ENCODE results near the gene ZNF594. TPM values are rescaled to one million over a fixed set of nuclear protein-coding genes. Genes with fewer than 3 reads are reported as not detected.
A peak's percentile ranks its signal among the peaks of the same experiment; 100 is the strongest.
"Not testable (repeated sequence)": the region's sequence is repeated elsewhere in the genome, so short reads cannot be mapped to it uniquely, and the experiment has no call there.

The ZNF594 gene
- total and polyA plus RNA-seq, 3 experiments from 2014 or later: 1.2 to 14.9 (median 11.7) TPM

DNA sequence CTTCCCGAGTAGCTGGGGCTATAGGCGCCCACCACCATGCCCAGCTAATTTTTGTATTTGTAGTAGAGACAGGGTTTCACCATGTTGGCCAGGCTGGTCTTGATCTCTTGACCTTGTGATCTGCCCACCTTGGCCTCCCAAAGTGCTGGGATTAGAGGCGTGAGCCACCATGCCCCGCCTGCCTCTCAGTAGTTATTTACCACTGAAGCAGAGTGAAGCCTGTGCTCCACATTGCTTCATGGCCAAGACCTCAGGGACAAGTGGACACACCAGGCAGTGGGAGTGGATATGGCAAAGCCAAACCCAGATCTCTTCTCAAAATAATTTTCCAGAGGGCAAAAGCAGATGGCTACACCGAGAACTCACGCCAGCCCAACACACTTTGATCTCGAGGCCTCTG is 41.8 kb upstream of the ZNF594 start:
- DNase-seq; H3K36me3 Mint-ChIP-seq; CTCF ChIA-PET; POLR2A ChIA-PET; H3K4me3 ChIP-seq (ENCODE audit: low read length); H3K27me3 Mint-ChIP-seq; H3K4me3 Mint-ChIP-seq; H3K27me3 ChIP-seq (ENCODE audit: insufficient read depth, low read length, poor library complexity, severe bottlenecking); H3K9me3 Mint-ChIP-seq; H3K9me3 ChIP-seq (ENCODE audit: low read length); H3K36me3 ChIP-seq (ENCODE audit: insufficient read depth, low read length); H3K27ac ChIP-seq (ENCODE audit: low read depth, low read length): not testable (repeated sequence)
- H3K4me1 Mint-ChIP-seq: peaks cover 48 to 58% (median 53%) of the 10 kb centered on the region in 3 donors
- peaks cover 21% of the 10 kb centered on the region for H3K4me1 ChIP-seq (ENCODE audit: insufficient read depth, low read length)
- H3K27ac Mint-ChIP-seq: peak overlapping the region in 3 of 8 donors; percentile 29 to 78 (median 63)

DNA sequence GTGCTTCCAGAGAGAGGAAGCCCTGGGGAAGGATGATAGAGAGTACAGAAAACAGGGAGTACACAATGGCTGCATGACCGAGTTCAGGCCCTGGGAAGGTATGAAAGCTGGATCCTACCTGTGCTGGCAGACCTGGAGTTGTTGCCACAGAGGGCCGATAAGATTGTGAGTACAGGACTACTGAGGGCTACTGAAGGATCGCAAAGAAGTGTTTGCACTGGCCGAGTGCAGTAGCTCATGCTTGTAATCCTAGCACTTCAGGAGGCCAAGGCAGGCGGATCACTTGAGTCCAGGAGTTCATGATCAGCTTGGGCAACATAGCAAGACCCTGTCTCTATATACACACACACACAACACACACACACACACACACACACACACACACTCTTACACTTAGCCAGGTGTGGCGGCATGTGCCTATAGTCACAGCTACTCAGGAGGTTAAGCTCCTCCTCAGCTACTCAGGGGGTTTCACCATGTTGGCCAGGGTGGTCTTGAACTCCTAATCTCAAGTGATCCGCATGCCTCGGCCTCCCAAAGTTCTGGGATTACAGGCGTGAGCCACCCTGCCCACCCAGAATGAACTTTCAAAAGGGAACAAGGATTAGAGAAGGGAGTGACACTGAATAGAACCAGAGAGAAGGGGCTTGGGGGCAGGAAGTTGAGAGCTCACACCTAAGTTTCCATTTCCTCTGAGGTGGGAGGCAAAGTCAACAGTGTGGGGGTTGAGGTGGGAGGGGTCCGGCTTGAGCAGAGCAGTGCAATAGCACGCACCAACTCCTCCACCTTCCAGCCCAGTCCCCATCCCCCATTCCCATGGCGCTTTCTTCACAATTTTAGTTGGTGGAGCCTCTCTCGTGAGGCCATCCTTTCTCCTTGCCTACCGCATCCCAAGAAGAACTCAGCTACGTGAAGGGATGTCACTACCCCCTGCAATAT is 35.5 kb upstream of the ZNF594 start:
- POLR2A ChIA-PET: interaction anchor here (0.5 to 2.5 kb wide), 5 partner anchors 9 to 30 kb away, joined by 3 to 17 read pairs (median 4); no protein-coding TSS in a partner anchor

DNA sequence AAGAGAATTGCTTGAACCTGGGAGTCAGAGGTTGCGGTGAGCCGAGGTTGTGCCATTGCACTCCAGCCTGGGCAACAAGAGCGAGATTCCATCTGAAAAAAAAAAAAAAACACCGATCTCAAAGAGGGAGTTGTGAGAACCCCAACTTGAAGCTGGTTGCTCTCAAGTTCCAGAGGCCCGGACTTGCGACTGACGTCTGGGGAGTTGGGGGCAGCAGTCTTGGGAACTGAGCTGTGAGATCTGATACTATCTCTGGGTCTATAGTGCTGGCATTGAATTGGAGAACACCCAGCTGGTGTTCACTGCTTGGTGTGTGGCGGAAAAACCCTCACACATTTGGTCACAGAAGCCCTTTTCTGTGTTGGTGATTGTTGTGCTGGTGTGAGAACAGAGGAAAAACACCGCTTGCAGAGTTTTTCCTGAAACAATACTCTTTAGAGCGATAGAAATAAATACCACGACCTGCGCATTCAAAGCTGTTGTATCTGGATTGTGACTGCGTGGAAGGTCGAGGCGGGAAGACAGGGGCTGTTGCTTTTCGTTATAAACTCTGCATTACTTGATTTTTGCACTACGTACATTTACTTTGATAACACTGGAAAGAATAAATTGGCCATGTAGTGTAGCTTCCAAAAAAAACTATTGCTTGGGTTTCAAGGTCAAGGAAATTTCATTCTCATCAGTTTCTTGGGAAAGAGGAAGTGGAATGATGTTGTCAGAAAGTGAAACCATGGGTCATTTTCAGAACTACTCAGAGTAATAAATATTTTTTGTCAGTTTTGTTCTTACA is 34.2 kb upstream of the ZNF594 start:
- Mint-ChIP-seq H3K9me3 (no peaks in the 10 kb centered on the region), H3K27ac (peak overlapping the region; percentile 70 to 99 (median 97)), H3K27me3 (peaks cover 0 to 2% of the 10 kb centered on the region in 2 donors), H3K4me1 (peaks cover 61 to 80% (median 80%) of the 10 kb centered on the region in 3 donors), H3K36me3 (peaks cover 0 to 6% (median 0%) of the 10 kb centered on the region in 3 donors), H3K4me3 (peak overlapping the region; percentile 59 to 92 (median 83))
- H3K9me3 ChIP-seq (ENCODE audit: low read length): no peaks in the 10 kb centered on the region
- H3K4me1 ChIP-seq (ENCODE audit: insufficient read depth, low read length): peaks cover 47% of the 10 kb centered on the region
- ChIA-PET POLR2A (interaction anchor here (0.7 to 2.5 kb wide), 3 partner anchors 12 to 57 kb away, joined by 9 to 17 read pairs (median 10); no protein-coding TSS in a partner anchor), CTCF (interaction anchor here (1.8 to 4.6 kb wide), 4 partner anchors 11 to 214 kb away, joined by 4 to 25 read pairs (median 14); partner anchors contain the start of gene ZNF594)
- H3K4me3 ChIP-seq (ENCODE audit: low read length): no peak overlapping the region
- H3K27me3 ChIP-seq (ENCODE audit: insufficient read depth, low read length, poor library complexity, severe bottlenecking): no peaks in the 10 kb centered on the region
- no peak overlapping the region for H3K27ac ChIP-seq (ENCODE audit: low read depth, low read length)
- H3K36me3 ChIP-seq (ENCODE audit: insufficient read depth, low read length): no peaks in the 10 kb centered on the region
- DNase-seq: no peak

More for the DNA sequence above, 35.5 kb upstream of the ZNF594 start:
- CTCF ChIA-PET: interaction anchor here (0.8 to 3.6 kb wide), 6 partner anchors 10 to 212 kb away, joined by 3 to 14 read pairs (median 4); partner anchors contain the start of gene ZNF594
- H3K4me3 Mint-ChIP-seq: peak overlapping the region; percentile 65 to 92 (median 86)
- Histone ChIP-seq H3K4me1 (ENCODE audit: insufficient read depth, low read length) (peaks cover 38% of the 10 kb centered on the region), H3K27me3 (ENCODE audit: insufficient read depth, low read length, poor library complexity, severe bottlenecking) (no peaks in the 10 kb centered on the region), H3K4me3 (ENCODE audit: low read length) (peak overlapping the region; percentile 32), H3K9me3 (ENCODE audit: low read length) (no peaks in the 10 kb centered on the region), H3K27ac (ENCODE audit: low read depth, low read length) (peak overlapping the region; percentile 47), H3K36me3 (ENCODE audit: insufficient read depth, low read length) (no peaks in the 10 kb centered on the region)
- peak overlapping the region; percentile 85 to 99 (median 97) for H3K27ac Mint-ChIP-seq
- peaks cover 50 to 74% (median 70%) of the 10 kb centered on the region in 3 donors for H3K4me1 Mint-ChIP-seq
- peaks cover 0 to 2% of the 10 kb centered on the region in 2 donors for H3K27me3 Mint-ChIP-seq
- H3K36me3 Mint-ChIP-seq: peaks cover 0 to 9% (median 0%) of the 10 kb centered on the region in 3 donors
- DNase-seq: peak; percentile 20 to 76 (median 46)
- H3K9me3 Mint-ChIP-seq: no peaks in the 10 kb centered on the region

DNA sequence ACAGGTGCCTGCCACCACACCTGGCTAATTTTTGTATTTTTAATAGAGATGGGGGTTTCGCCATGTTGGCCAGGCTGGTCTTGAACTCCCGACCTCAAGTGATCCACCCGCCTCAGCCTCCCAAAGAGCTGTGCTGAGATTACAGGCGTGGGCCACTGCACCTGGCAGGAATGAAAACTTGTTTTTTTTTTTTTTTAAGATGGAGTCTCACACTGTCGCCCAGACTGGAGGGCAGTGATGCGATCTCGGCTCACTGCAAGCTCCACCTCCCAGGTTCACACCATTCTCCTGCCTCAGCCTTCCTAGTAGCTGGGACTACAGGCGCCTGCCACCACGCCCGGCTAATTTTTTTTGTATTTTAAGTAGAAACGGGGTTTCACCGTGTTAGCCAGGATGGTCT is 30.2 kb upstream of the ZNF594 start:
- H3K9me3 ChIP-seq (ENCODE audit: low read length); POLR2A ChIA-PET; H3K27me3 Mint-ChIP-seq; H3K36me3 Mint-ChIP-seq; H3K9me3 Mint-ChIP-seq; H3K36me3 ChIP-seq (ENCODE audit: insufficient read depth, low read length); H3K4me3 ChIP-seq (ENCODE audit: low read length); H3K27ac ChIP-seq (ENCODE audit: low read depth, low read length); H3K27me3 ChIP-seq (ENCODE audit: insufficient read depth, low read length, poor library complexity, severe bottlenecking); DNase-seq: not testable (repeated sequence)
- Mint-ChIP-seq H3K4me3 (peak overlapping the region; percentile 9 to 84 (median 76)), H3K27ac (peak overlapping the region; percentile 47 to 97 (median 94)), H3K4me1 (peaks cover 45 to 58% (median 55%) of the 10 kb centered on the region in 3 donors)
- peaks cover 26% of the 10 kb centered on the region for H3K4me1 ChIP-seq (ENCODE audit: insufficient read depth, low read length)
- CTCF ChIA-PET: interaction anchor here (4.6 kb wide), 1 partner anchor 15 kb away, joined by 25 read pairs; no protein-coding TSS in a partner anchor

GRCh38 chr17:5220074-5220473 is 28.4 kb upstream of the ZNF594 start:
- DNase-seq: no peak
- Histone ChIP-seq H3K27ac (ENCODE audit: low read depth, low read length) (no peak overlapping the region), H3K27me3 (ENCODE audit: insufficient read depth, low read length, poor library complexity, severe bottlenecking) (no peaks in the 10 kb centered on the region), H3K4me3 (ENCODE audit: low read length) (no peak overlapping the region), H3K36me3 (ENCODE audit: insufficient read depth, low read length) (no peaks in the 10 kb centered on the region), H3K9me3 (ENCODE audit: low read length) (no peaks in the 10 kb centered on the region), H3K4me1 (ENCODE audit: insufficient read depth, low read length) (peaks cover 15% of the 10 kb centered on the region)
- CTCF ChIA-PET: interaction anchor here (0.9 to 1.0 kb wide), 2 partner anchors 22 to 34 kb away, joined by 3 read pairs; no protein-coding TSS in a partner anchor
- Mint-ChIP-seq H3K4me3 (no peak overlapping the region), H3K4me1 (peaks cover 34 to 47% (median 43%) of the 10 kb centered on the region in 3 donors), H3K27ac (peak overlapping the region; percentile 16 to 97 (median 72)), H3K9me3 (no peaks in the 10 kb centered on the region), H3K36me3 (peaks cover 0 to 15% (median 5%) of the 10 kb centered on the region in 3 donors), H3K27me3 (no peaks in the 10 kb centered on the region)
- POLR2A ChIA-PET: no interaction called here

- Histone ChIP-seq H3K4me1 (ENCODE audit: insufficient read depth, low read length) (peaks cover 15% of the 10 kb centered on the region), H3K27me3 (ENCODE audit: insufficient read depth, low read length, poor library complexity, severe bottlenecking) (no peaks in the 10 kb centered on the region), H3K36me3 (ENCODE audit: insufficient read depth, low read length) (no peaks in the 10 kb centered on the region), H3K4me3 (ENCODE audit: low read length) (no peak overlapping the region), H3K9me3 (ENCODE audit: low read length) (no peaks in the 10 kb centered on the region), H3K27ac (ENCODE audit: low read depth, low read length) (no peak overlapping the region)
- H3K27me3 Mint-ChIP-seq: no peaks in the 10 kb centered on the region
- CTCF ChIA-PET: no interaction called here
- H3K4me1 Mint-ChIP-seq: peaks cover 31 to 43% (median 38%) of the 10 kb centered on the region in 3 donors
- no peak for DNase-seq
- H3K27ac Mint-ChIP-seq: peak overlapping the region; percentile 16 to 88 (median 60)
- peaks cover 0 to 17% (median 7%) of the 10 kb centered on the region in 3 donors for H3K36me3 Mint-ChIP-seq
- POLR2A ChIA-PET: no interaction called here
- no peaks in the 10 kb centered on the region for H3K9me3 Mint-ChIP-seq
- H3K4me3 Mint-ChIP-seq: peak overlapping the region in 1 of 7 donors; percentile 74
These were observed 27.9 kb upstream of the ZNF594 start for GRCh38 chr17:5219536-5219935.

DNA sequence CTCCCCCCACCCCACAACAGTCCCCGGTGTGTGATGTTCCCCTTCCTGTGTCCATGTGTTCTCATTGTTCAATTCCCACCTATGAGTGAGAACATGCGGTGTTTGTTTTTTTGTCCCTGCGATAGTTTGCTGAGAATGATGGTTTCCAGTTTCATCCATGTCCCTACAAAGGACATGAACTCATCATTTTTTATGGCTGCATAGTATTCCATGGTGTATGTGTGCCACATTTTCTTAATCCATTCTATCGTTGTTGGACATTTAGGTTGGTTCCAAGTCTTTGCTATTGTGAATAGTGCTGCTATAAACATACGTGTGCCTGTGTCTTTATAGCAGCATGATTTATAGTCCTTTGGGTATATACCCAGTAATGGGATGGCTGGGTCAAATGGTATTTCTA is 25.9 kb upstream of the ZNF594 start:
- H3K27ac ChIP-seq (ENCODE audit: low read depth, low read length); H3K9me3 ChIP-seq (ENCODE audit: low read length); H3K27me3 ChIP-seq (ENCODE audit: insufficient read depth, low read length, poor library complexity, severe bottlenecking); H3K4me1 ChIP-seq (ENCODE audit: insufficient read depth, low read length); H3K27ac Mint-ChIP-seq; H3K4me3 Mint-ChIP-seq; DNase-seq; H3K4me3 ChIP-seq (ENCODE audit: low read length); H3K27me3 Mint-ChIP-seq; H3K36me3 ChIP-seq (ENCODE audit: insufficient read depth, low read length); H3K9me3 Mint-ChIP-seq; POLR2A ChIA-PET: not testable (repeated sequence)
- Mint-ChIP-seq H3K36me3 (peaks cover 0 to 17% (median 7%) of the 10 kb centered on the region in 3 donors), H3K4me1 (peaks cover 22 to 30% (median 25%) of the 10 kb centered on the region in 3 donors)
- CTCF ChIA-PET: interaction anchor here (0.6 kb wide), 1 partner anchor 496 kb away, joined by 4 read pairs; no protein-coding TSS in a partner anchor
